K562 (cell line): ENCODE measurements around the gene PRDX6. TPM values are rescaled to one million over a fixed set of nuclear protein-coding genes. Genes with fewer than 3 reads are reported as not detected.

Experiments
- ATF7 ChIP-seq: fragments of 450-650 bp; IDR thresholded peaks from 2 replicates; pipeline ENCODE4 v1.7.1; 2014; ENCODE audit warnings: mild to moderate bottlenecking, moderate library complexity
- CXXC5 ChIP-seq: fragments of 250-450 bp; sonication (Bioruptor Pico); IDR thresholded peaks from 2 replicates; pipeline ENCODE4 v1.8.0; 2022; ENCODE audit warnings: inconsistent platforms, mild to moderate bottlenecking, moderate library complexity
- DPF2 ChIP-seq: fragments of 450-650 bp; IDR thresholded peaks from 2 replicates; pipeline ENCODE4 v1.6.1; 2016
- E2F3 ChIP-seq: fragments of 250-450 bp; sonication (Bioruptor Pico); IDR thresholded peaks from 2 replicates; pipeline ENCODE4 v1.4.0; 2020; ENCODE audit warnings: mild to moderate bottlenecking
- ETS1 ChIP-seq: conservative IDR thresholded peaks from 2 replicates; pipeline ENCODE4 v1.6.1; 2011; ENCODE audit warnings: low read depth, mild to moderate bottlenecking, low read length; ENCODE audit not compliant: control insufficient read depth
- HDAC1 ChIP-seq, 2 experiments: fragments of 450-650 bp; IDR thresholded peaks; 2 replicates each; pipeline ENCODE4 v1.6.1; 2016 to 2017; ENCODE audit warnings: inconsistent platforms in 1 of 2, mild to moderate bottlenecking in 1 of 2, moderate library complexity in 1 of 2
- HNRNPLL ChIP-seq: fragments of 200-400 bp; formaldehyde crosslinking; IDR thresholded peaks from 2 replicates; pipeline ENCODE4 v1.6.1; 2017; ENCODE audit warnings: low read length, low read depth, mild to moderate bottlenecking; ENCODE audit not compliant: poor library complexity, severe bottlenecking
- KDM2B ChIP-seq: fragments of 250-450 bp; sonication (Bioruptor Pico); IDR thresholded peaks from 2 replicates; pipeline ENCODE4 v1.8.0; 2021; ENCODE audit warnings: mild to moderate bottlenecking, moderate library complexity
- KDM4B ChIP-seq, 2 experiments: fragments of 450-650 bp in 1 of 2; sonication (generic) in 1 of 2; IDR thresholded peaks; 2 replicates each; pipeline ENCODE4 v1.6.1; 2016 to 2017; ENCODE audit warnings: borderline replicate concordance in 2 of 2, antibody characterized with exemption in 1 of 2, low read depth in 1 of 2, mild to moderate bottlenecking in 1 of 2
- NCOA6 ChIP-seq: fragments of 450-650 bp; IDR thresholded peaks from 2 replicates; pipeline ENCODE4 v1.6.1; 2017; ENCODE audit warnings: mild to moderate bottlenecking
- NR2C2 ChIP-seq, 2 experiments: fragments of 200-800 bp in 1 of 2; sonication (Bioruptor generic) in 1 of 2; sonication (generic) in 1 of 2; formaldehyde crosslinking in 1 of 2; IDR thresholded peaks; 2 replicates each; pipeline versions ENCODE4 v1.6.1 to v1.8.0; 2016 to 2022; ENCODE audit warnings: mild to moderate bottlenecking in 1 of 2, missing compliant biosample characterization in 1 of 2, missing genetic modification characterization in 1 of 2, missing genetic modification reagents in 1 of 2
- NR4A1 ChIP-seq, 2 experiments: fragments of 250-450 bp in 1 of 2; fragments of 450-650 bp in 1 of 2; sonication (Bioruptor Pico) in 1 of 2; IDR thresholded peaks; 2 replicates each; pipeline versions ENCODE4 v1.4.0 to v1.6.1; 2016 to 2020; ENCODE audit warnings: mild to moderate bottlenecking in 2 of 2, missing compliant biosample characterization in 1 of 2, missing genetic modification characterization in 1 of 2, moderate library complexity in 1 of 2
- POLR2AphosphoS2 ChIP-seq: IDR thresholded peaks from 2 replicates; pipeline ENCODE4 v1.6.1; 2012; ENCODE audit warnings: low read length, improper control_type of control experiment
- SAP30 ChIP-seq: fragments of 200-600 bp; sonication (generic); IDR thresholded peaks from 2 replicates; pipeline ENCODE4 v1.6.1; 2012; ENCODE audit warnings: borderline replicate concordance, low read depth, mild to moderate bottlenecking, moderate library complexity, low read length, control low read depth, inconsistent platforms; ENCODE audit not compliant: insufficient read depth, poor library complexity, severe bottlenecking
- SNRNP70 ChIP-seq: fragments of 200-400 bp; formaldehyde crosslinking; optimal IDR thresholded peaks from 2 replicates; pipeline ENCODE3; 2017; ENCODE audit warnings: low read depth, low read length
- TBP ChIP-seq: optimal IDR thresholded peaks from 2 replicates; pipeline ENCODE3; 2011; ENCODE audit warnings: low read depth, low read length, improper control_type of control experiment
- TCF15 ChIP-seq: fragments of 250-450 bp; sonication (Bioruptor Pico); IDR thresholded peaks from 2 replicates; pipeline ENCODE4 v1.8.0; 2022; ENCODE audit warnings: moderate library complexity, mild to moderate bottlenecking, inconsistent platforms
- TEAD1 ChIP-seq, 2 experiments: fragments of 450-650 bp in 1 of 2; sonication (generic) in 1 of 2; formaldehyde crosslinking; IDR thresholded peaks; 2 replicates each; pipeline versions ENCODE4 v1.4.0 to v1.8.0; 2020 to 2022; ENCODE audit warnings: mild to moderate bottlenecking in 2 of 2, missing genetic modification reagents in 1 of 2
- U2AF1 ChIP-seq: fragments of 200-400 bp; formaldehyde crosslinking; optimal IDR thresholded peaks from 2 replicates; pipeline ENCODE3; 2017; ENCODE audit warnings: mild to moderate bottlenecking, low read depth, low read length, moderate library complexity
- ZBTB1 ChIP-seq: sonication (generic); formaldehyde crosslinking; IDR thresholded peaks from 2 replicates; pipeline ENCODE4 v1.8.1; 2023; ENCODE audit warnings: missing genetic modification reagents, low read depth, mild to moderate bottlenecking, borderline replicate concordance
- ZFX ChIP-seq: sonication (generic); formaldehyde crosslinking; IDR thresholded peaks from 2 replicates; pipeline ENCODE4 v1.8.0; 2022; ENCODE audit warnings: mild to moderate bottlenecking, missing genetic modification reagents, moderate library complexity
- ZKSCAN1 ChIP-seq: fragments of 150-350 bp; IDR thresholded peaks from 2 replicates; pipeline ENCODE4 v1.6.1; 2016; ENCODE audit warnings: low read depth, low read length
- ZNF324 ChIP-seq: fragments of 250-450 bp; sonication (Bioruptor Pico); IDR thresholded peaks from 2 replicates; pipeline ENCODE4 v1.4.0; 2020; ENCODE audit warnings: mild to moderate bottlenecking
- ZNF431 ChIP-seq: sonication (generic); formaldehyde crosslinking; IDR thresholded peaks from 2 replicates; pipeline ENCODE4 v1.8.0; 2022; ENCODE audit warnings: mild to moderate bottlenecking, missing genetic modification reagents
- ZNF668 ChIP-seq: fragments of 250-450 bp; sonication (Bioruptor Pico); IDR thresholded peaks from 2 replicates; pipeline ENCODE4 v1.8.0; 2022; ENCODE audit warnings: mild to moderate bottlenecking, inconsistent platforms
- ZNF699 ChIP-seq: fragments of 250-450 bp; sonication (Bioruptor Pico); IDR thresholded peaks from 2 replicates; pipeline ENCODE4 v1.8.0; 2021; ENCODE audit warnings: mild to moderate bottlenecking, moderate library complexity; ENCODE audit not compliant: insufficient replicate concordance
- ZNF830 ChIP-seq: fragments of 250-450 bp; sonication (Bioruptor Pico); IDR thresholded peaks from 2 replicates; pipeline ENCODE4 v1.5.0; 2021; ENCODE audit warnings: mild to moderate bottlenecking
- polyA plus RNA-seq, 8 experiments: library from polyadenylated mRNA; depleted of rRNA in 4 of 8; stranded (reverse) in 5 of 8; unstranded in 3 of 8; fragments of >200 nt; fragmentation: Nextera tagmentation in 2 of 8; fragmentation: Illumina TruSeq in 1 of 8; extraction: Ambion mirVana in 2 of 8; extraction: Trizol in 1 of 8; gene quantifications; 2 replicates each; pipeline versions ENCODE4 v1.2.1 to v1.2.3, GENCODE V29; 2011 to 2014; ENCODE audit warnings: inconsistent platforms in 1 of 8, missing spikeins in 1 of 8
- total RNA-seq, 7 experiments: library from RNA; depleted of rRNA in 6 of 7; stranded (reverse); fragments of >200 nt in 6 of 7; fragmentation: Illumina TruSeq in 2 of 7; extraction: Trizol in 2 of 7; gene quantifications; 2 replicates each; pipeline versions ENCODE4 v1.2.1 to v1.2.3, GENCODE V29; 2011 to 2021; ENCODE audit warnings: low replicate concordance in 1 of 7

The PRDX6 gene
- total and polyA plus RNA-seq, 9 of the 15 experiments (the other 6 are each of a cell fraction or from before 2014, with no cell fraction given) = 277 to 1,082 (median 610) TPM

GRCh38 chr1:173476665-173477285 lies 360 bp upstream of the PRDX6 start (continued):
- TF ChIP-seq ZBTB1 (0 out of 2 replicates have a peak, but pooled peaks have one; percentile 45), SAP30 (peak; percentile 72), ZNF431 (CRISPR knock-in tag) (0 out of 2 replicates have a peak, but pooled peaks have one; percentile 25), ZKSCAN1 (peak; percentile 14; the same call in 1 of the 2 replicates), ZNF324 (no peak), NR4A1 (CRISPR knock-in tag; IDR thresholded peaks at IDR 0.05) (peak; percentile 79; the same call in 1 of the 2 replicates), NR4A1 (tag; IDR thresholded peaks at IDR 0.05) (peak; percentile 49; the same call in 1 of the 2 replicates), TBP (no peak), ZNF830 (CRISPR knock-in tag) (0 out of 2 replicates have a peak, but pooled peaks have one; percentile 71), ZNF668 (CRISPR knock-in tag) (no peak), TCF15 (CRISPR knock-in tag) (no peak), SNRNP70 (no peak), DPF2 (no peak), HDAC1 (IDR thresholded peaks at IDR 0.05) (peak in 1 of 2 experiments; percentile 78; a peak in 2 of 4 replicates), TEAD1 (CRISPR knock-in tag; IDR thresholded peaks at IDR 0.05) (peak in 1 of 2 experiments; percentile 37; a peak in 1 of 4 replicates), U2AF1 (no peak), E2F3 (CRISPR knock-in tag) (0 out of 2 replicates have a peak, but pooled peaks have one; percentile 52), KDM2B (CRISPR knock-in tag) (peak; percentile 30; the same call in 1 of the 2 replicates), HNRNPLL (peak; percentile 68), NCOA6 (no peak), CXXC5 (CRISPR knock-in tag) (peak; percentile 74), KDM4B (IDR thresholded peaks at IDR 0.05; ENCODE audit: borderline replicate concordance in 2 of 2, low read depth in 1 of 2) (0 out of 4 replicates have a peak, but pooled peaks of 1 of the 2 experiments have one; percentile 56), POLR2AphosphoS2 (no peak), ETS1 (peak; percentile 58; the same call in 1 of the 2 replicates), ZFX (CRISPR knock-in tag) (peak; percentile 65), ATF7 (peak; percentile 26; the same call in 1 of the 2 replicates), ZNF699 (CRISPR knock-in tag) (no peak), NR2C2 (CRISPR knock-in tag; IDR thresholded peaks at IDR 0.05) (no peak), NR2C2 (tag; IDR thresholded peaks at IDR 0.05) (peak; percentile 59)
